GDM1 (cell line): ENCODE measurements around the gene RGL1.

Source experiments
- DNase-seq: peaks from one replicate; lab custom pipeline; 2025; lab: John Stamatoyannopoulos, UW

Gene RGL1

DNA sequence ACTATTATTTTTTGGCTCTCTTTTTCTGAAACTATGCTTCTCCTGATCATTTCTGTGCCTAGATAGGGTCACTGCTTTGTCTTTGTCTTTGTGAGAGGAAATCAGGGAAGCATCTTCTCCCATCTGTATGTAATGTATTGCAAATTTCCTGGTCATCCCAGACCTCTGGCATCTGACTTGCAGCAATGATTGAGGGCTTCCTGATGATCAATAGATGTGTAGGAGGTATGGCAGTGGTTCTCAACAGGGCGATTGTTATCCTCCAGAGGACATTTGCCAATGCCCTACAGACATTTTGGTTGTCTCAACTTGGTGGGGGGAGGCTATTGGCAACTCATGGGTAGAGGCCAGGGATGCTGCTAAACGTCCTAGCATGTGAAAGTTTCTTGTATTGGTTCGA lies 64.7 kb downstream of the RGL1 start:
- no peak for DNase-seq

DNA sequence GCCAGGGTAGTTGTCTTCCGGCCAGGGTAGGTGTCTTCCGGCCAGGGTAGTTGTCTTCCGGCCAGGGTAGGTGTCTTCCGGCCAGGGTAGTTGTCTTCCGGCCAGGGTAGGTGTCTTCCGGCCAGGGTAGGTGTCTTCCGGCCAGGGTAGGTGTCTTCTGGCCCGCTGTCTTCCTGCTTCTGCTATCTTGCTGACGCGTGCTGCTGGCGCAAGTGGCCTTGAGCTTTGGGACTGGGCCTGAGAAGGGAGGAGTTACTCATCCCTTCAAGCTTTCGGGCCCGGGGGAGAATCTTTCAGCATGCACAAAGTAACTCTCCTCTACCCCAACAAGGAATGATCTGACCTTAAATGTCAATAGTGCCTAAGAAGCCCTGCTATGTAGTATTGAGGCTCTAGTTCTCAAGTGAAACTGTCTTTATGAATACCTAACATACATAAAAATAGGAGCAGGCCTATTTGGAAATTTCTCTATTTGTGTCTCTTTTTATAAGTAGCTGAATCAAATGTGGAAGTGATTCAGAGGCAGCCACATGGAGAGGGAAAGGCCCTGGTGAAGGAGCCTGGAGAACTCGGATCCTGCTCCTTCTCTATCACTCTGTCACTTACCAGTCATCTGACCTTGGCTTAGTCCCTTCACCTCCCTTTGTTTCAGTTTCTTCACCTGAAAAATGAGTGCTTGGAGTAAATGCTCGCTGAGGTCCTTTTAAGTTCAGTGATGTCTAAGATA lies 65.6 kb downstream of the RGL1 start:
- no peak for DNase-seq

DNA sequence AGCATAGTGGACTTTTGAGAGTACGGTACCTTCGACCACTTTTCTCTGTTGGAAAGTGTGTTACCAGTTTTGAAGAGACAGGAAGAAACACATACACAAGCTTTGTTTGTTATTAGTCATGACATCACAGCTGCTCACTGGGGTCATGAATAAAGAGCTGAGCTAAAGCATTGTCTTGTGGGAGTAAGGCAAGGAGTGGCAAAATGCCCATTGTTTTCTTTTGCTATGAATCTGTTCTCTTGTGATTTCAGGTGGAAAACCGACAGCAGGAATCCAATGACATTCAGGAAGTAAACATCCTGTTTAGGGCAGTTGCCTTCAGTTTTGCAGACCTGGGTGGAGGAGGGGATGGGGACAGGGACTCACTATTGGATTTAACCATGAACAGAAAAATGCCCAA lies 66.2 kb downstream of the RGL1 start:
- DNase-seq: no peak

DNA sequence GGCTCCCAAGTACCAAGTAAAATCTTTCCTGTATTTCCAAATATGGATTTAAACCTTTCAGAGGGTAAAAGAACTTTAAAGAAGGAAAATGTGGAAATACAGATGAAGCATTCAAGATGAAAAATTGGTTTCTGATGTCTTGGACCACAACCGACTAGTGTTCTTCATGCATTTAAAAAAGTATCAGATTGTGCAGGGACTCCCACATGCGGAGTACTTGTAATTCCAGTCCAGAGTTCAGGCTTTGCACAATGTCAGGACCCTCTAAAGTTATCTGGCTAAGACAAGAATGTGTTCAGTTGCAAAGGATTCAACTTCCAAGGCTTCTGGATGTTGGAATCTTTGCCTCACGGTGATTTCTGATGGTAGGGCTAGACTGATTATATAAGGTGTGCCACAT lies 66.7 kb downstream of the RGL1 start:
- no peak for DNase-seq

DNA sequence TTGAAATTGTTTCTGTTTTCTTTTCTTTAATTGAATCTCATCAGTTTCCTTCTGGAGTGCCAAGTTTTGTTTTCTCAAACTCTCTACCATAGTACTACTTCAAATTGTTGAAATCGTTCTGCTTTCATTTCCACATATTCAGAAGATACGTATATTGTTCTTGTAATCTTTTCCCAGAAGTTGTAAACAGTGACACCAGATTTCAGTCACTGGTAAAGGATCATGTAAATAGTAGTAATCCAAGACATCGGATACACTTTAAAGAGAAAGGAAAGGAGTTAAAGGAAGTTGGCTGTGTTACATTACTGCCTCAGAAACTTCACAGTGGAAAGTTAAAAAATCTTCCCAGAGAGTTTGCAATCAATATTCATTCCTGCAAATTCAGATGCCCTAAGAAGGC lies 67.5 kb downstream of the RGL1 start:
- DNase-seq: no peak

DNA sequence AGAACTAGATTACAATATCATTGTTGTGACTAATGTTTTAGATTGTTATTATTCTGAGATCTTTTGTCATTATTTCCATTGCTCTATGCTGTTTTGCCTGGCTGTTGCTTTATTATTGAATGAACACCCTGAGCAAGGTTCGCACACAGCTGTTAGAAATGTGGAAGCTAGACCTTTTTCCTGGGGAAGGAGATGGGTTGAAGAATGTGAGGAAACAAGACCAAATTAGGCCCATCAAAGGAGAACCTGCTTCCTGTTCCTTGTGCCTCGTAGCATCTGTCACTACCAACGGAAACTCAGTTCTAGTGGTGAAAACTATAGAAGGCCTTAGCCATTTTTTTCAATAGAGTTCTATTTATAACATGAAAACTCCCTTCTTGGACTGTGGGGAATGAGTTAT lies 68.7 kb downstream of the RGL1 start:
- DNase-seq: peak; percentile 82

DNA sequence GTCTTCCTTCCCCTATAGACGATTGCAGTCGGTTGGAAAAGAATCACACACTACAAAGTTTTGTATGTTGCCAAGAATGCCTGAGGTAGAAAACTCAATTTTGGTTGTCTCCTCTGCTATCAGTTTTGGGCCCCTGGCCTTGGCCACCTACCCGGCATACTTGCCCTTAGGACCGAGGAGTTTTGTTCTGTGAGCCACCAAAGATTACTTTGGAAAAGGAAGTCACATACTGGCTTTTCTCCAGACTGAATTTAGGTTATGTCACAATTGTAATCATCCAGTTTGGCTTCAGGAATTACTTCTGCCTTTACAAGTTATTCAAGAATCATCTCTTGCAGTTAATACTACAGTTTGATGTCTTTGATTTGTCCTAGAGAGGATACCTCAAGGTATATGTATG lies 71.4 kb downstream of the RGL1 start:
- DNase-seq: no peak

DNA sequence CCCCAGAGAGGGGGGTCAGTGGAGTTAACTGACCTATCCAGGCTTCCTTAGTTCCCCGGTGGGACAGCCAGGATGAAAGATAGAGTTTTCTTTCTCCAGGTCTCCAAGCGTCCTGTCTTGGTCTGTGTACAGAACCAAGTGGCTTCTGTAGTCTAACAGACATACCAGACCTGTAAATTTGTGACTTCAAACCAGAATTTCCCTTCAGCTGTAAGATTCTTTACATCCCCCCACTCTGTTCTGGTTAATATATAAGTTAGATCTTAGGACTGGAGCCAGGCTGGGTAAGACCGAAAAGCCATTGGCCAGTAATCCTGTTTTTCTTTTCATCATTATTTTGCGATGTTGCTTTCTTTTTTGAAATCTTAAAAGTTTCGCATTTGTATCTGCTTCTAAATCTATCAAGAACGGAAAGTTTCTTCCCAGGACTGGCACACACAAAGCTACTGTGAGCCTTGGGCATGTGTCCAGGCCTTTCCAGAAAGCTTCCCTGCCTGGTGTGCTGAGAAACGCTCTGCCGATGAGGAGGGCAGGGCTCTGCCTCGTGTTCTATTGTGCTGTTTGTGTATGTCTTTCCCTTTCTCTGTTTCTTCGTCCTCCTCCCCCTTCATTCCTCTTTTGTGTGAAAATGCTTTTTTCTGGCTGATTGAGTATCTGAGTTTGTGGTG lies 72.3 kb downstream of the RGL1 start:
- no peak for DNase-seq

DNA sequence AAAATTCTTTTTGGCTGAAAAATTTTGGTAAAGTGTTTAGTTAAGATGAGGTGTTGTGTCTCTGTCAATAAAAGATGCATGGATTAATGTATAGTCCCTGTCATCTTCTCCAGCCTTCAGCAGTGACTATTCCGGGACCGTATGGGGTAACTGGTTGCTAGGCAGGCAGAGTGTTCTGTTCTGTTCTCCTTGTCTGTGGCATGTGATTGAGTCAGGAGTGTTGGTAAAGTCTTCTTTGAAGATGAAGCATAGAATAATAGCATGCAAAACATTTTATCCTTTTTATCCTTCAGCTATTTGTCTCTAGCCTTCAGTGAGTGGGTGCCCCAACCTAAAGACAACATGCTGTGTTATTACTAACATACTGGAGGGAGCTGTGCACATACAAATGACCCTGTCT lies 74.6 kb downstream of the RGL1 start:
- no peak for DNase-seq

DNA sequence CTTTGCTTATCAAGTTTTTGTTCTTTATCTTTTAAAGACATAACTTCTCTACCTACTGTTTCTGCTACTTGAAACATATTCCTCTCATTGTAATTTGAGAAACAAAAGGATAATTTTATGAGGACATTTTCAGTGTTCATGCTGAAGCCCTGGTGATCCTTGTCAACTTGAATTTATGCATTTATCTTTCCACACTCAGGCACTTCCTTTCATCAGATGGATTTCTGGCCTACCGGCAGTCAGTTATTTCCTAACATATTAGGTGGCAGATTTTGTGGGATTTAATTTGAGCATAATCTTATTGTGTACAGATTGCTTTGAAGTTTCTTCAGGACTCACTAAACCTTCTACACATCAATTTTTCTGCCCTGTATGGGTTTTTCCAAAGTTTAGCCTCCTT lies 75.0 kb downstream of the RGL1 start:
- no peak for DNase-seq

DNA sequence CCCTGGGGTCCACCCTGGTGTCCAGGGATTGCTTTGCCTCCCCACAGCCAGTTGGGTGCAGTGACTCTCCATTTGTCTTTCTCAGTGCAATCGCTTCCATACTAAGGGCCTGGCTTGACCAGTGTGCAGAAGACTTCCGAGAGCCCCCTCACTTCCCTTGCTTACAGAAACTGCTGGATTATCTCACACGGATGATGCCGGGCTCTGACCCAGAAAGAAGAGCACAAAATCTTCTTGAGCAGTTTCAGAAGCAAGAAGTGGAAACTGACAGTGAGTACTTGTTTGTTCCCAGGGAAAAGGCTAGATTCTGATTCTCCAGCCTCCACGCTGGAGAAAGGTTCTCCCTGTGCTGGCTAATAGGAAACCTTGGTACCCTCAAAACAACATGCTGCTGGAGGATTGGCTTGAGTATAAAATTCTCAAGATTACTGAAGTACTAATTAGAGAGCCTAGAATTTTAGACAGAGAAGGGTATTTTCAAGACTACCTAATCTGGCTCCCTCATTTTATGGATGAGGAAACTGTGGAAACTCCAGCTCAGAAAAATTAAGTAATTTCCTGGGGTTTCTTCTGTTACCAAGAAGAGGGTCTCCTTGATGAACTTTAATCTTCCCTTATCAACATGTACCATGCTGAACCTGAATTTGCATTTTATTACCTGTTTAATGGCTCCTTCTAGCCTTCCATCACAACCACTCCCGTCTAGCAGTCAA lies 75.8 kb downstream of the RGL1 start:
- no peak for DNase-seq

DNA sequence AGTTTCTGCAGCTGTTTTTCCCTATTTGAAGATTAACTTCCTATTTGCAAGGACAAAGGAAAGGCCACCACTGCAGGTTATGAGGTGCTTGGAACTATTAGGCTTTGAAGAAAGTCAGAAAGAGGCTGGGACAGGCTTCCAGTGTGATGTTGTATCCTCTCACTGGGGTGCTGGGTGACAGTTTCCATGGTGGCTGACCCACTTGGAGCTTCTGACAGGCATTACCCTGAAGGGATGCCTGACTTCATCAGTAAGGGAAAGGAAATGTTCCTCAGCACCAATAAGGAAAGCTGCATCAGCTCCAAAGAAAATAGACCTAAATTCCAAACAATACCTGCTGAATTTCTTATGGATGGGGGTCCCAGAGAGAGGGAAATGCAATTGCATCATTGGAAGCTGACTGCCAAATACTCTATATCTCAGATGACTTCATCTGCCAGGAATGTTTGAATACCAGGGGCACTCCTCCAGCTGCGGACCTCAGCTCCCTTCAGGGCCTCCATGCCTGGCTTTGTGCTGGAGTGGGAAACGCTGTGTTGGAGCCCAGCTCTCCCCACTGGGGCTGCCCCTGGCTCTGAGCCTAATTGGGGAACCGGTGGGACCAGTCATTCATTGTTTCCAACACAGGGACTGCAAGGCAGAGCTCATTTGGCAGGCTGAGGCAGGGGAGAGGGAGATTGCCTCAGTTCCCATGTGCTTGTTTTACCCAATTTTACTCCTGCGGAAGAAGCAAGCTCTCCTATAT lies 76.6 kb downstream of the RGL1 start:
- no peak for DNase-seq

DNA sequence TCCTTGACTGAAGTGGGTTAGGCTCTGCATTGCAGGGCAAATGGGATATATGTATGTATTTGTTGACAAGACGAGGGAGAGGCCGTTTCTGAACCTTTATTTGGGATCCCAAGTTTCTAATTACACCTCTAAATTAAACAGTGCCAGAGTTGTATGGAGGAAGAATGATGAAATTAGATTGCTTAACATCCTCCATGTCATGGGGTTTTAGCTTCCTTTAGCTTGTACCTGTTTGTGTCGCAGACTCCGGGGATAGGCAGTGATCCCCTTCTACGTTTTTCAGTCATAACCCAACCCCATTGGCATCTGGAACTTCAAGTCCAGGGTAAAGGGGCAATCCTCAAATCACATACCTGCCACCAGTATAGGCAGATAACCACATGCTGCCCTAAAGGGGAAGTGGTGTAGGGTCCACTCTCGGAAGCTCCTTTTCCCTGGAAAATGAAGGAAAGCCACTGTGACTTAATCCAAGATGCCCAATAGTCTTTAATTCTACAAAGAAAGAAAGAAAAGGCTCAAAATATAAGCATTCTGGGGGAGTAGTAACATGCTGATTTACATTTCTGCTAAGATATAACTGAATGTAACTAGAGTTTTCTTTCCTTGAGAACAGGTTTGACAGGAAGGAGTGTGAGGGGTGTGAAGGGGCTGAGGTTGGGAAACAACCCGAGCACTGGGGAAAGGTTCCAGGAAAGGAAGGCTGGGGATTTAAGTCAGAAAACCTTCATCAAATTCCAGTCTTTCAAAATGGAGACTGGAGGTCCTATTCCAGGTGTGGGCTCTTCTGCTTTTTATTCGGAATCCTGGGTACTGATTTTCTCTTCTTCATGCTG lies 77.6 kb downstream of the RGL1 start:
- DNase-seq: no peak

DNA sequence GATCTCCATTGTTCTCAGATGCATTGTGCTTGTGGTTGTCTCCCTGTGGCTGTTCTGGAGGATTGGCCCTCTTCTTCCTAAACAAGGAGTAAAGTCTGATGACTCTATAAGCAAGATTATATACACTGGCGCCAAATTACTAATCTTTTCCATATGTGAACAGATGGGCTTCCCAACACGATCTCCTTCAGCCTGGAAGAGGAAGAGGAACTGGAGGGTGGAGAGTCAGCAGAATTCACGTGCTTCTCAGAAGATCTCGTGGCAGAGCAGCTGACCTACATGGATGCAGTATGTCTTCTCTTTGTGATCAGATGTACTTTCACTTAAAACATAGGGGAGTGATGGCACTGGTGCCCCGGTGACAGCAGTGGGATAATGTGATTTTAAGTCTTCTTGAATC lies 78.7 kb downstream of the RGL1 start:
- no peak for DNase-seq

DNA sequence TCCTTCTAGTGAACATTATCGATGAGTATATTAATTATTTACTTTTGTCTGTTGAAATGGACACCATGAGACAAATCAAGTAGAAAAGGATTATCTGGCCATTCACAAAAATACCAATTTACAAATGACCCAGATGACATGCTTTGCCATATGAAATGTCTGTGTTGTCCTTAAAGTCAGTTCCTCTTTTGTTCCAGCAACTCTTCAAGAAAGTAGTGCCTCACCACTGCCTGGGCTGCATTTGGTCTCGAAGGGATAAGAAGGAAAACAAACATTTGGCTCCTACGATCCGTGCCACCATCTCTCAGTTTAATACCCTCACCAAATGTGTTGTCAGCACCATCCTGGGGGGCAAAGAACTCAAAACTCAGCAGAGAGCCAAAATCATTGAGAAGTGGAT lies 79.6 kb downstream of the RGL1 start:
- peak; percentile 10 for DNase-seq

DNA sequence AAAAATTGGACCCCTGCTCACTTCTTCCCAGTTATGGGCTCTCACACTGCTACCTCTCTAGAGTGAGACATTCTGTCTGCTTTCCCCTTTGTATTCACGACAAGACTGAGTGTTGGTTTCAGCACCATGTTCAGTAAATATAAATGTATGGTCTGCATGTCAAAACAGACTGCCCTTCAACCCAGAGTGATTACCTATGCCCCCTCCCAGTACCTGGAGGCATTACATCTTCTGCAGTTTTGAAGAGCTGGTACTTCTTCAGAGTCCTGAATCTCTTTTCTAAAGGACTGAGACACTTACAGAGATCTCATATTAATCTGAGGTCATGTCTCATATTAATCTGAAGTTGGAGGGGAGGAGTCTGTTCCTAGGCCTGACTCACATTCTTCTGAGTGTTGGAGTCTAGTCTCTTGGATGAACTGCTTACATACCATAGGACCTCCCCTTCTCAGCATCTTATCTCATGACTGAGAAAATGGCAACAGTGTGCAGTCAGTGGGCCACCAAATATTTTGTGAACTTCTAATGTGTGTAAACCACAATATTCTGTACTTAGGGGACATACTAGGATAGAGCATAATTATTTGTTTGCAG lies 80.3 kb downstream of the RGL1 start:
- DNase-seq: no peak

DNA sequence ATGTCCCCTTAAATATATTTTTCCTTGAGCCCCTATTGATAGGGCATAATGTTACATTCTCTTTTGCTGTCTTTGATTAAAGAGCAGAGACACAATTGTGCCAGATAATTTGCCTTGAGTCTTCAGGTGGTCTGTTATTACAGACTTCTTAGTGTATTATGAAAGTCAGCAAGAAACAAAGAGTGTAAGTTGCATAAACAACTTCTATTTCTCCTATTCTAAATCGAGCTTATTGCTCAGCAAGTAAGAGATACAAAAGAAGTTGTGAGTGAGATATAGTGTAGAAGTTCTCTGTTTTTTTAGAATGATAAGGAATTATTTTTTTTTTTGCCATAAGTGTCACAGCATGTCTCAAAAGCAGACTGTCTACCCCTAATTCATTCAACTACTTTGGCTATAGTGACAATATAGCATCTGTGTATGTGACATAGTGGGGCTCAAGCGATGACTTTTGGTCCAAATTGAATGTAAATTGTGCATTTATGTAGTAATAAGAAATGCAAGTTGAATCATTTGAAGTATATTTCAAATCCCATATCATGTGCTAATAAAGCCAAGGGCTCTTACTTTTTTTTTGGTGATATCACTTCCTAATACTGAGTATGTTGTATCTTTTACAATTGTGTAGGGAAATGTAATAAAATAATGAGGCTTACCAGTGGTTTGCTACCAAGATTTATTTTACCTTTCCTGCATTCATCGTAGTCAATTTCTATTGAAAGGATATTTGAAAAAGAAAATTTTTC lies 81.3 kb downstream of the RGL1 start:
- DNase-seq: no peak

DNA sequence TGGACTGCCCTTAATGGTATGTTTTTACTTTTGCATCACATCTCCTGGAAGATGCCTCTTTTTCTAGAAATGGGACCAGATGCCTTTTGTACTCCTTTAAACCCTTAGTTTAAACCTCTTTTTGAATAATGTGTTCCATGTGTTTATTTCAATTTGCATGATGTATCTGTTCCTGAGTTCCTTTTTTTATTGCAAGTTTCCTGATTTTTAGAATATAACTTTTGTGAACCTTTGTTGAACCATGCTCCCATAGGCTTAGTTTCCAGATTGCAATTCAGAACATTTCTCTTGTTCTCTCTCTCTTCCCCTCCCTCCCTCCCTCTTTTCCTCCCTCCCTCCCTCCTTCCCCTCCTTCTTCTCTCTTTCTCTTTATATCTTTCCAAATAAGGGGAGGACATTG lies 81.9 kb downstream of the RGL1 start:
- no peak for DNase-seq

DNA sequence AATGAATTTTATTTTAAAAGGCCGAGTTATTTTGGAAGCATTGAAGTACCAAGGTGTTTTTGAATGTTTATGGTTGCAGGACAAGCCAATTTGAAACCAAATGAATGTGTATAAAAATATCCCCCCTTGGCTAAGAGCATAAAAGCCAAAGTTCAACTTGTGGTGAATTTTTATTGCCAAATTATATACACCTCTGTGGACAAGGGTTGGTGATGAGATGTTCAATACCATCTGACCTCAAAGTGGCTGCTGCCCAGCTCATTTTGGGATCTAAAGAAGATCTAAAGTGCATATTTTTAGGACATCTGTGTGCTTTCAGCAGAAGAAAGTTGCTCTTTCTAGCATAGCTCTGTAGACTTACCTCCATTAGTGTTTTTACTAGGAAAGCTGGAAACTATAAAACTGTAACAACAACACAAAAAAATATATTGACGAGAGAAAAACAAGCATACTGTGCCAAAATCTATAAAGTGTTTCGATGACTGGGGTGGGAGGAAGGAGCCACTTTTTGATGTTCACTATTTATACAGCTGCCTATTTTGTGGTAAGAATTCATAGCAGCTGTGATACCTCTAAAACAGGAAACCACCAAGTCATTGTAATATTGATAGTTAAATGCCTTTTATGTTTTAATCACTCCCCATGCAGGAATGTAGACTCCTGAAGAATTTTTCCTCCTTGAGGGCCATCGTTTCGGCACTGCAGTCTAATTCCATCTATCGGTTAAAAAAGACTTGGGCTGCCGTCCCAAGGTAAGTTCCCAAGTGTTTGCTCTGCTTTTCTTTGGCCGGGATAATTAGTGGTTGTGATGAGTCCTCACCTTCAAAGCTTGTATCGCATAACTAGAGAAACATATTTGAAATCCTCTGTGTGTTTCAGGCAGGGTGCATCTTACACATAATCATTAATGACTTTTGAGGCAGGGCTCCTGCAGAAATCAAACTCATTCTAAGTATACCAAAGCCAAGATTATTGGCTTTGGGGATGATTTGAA lies 83.2 kb downstream of the RGL1 start:
- no peak for DNase-seq
